ENCODE measurements around the gene FRMD4A. TPM values are rescaled to one million over a fixed set of nuclear protein-coding genes. Genes with fewer than 3 reads are reported as not detected.

The FRMD4A gene
- total and polyA plus RNA-seq, 10 of the 15 experiments (the other 5 are each of a cell fraction or from before 2014, with no cell fraction given): 17.8 to 75.2 (median 39.1) TPM

DNA sequence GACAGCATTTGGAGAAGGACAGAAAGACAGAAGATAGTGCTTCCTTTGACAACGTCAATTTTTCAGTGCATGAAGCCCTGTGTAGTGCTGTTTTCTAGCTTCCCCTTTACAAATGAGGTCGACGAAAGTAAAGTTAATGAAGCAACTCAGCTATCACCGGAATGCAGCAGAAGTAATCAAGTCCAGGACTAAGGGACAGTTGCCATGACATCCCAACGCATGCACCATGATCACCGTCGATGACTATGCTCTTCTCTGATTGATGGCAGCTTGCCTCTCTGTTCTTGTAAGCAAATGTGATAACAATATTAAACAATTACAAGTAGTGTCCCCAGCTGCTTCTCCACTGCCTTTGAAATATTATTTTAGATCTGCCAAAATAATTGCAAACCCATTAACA lies 205.8 kb downstream of the FRMD4A start:
- no peaks in the 10 kb centered on the region for H3K36me3 ChIP-seq (ENCODE audit: control insufficient read depth in 2 of 2, insufficient read depth in 2 of 2, low read length in 1 of 2)
- intact Hi-C loops (cut with micrococcal nuclease; ENCODE audit: unreplicated experiment) (no loop called here), in situ Hi-C loops (cut with MboI) (no loop called here)
- H3K79me2 ChIP-seq (ENCODE audit: control insufficient read depth, insufficient read depth, low read length): no peaks in the 10 kb centered on the region
- WGBS (ENCODE audit: insufficient coverage, insufficient replicate concordance, low lambda C conversion rate, missing lambda C conversion rate): 44% methylated on average over 7 of the region's 7 CpGs
- RAD21 ChIA-PET (ENCODE audit: unreplicated experiment): no interaction called here
- POLR2A ChIA-PET: no interaction called here
- no TSS peak for BruUV-seq (replicated peaks)
- H3K4me2 ChIP-seq (ENCODE audit: control insufficient read depth, insufficient read depth): no peak overlapping the region
- no peak for ATAC-seq
- TF ChIP-seq FOS (IDR thresholded peaks at IDR 0.05; ENCODE audit: borderline replicate concordance, extremely low read depth, insufficient read length): no peak
- TF ChIP-seq SMAD1 (IDR thresholded peaks at IDR 0.05; ENCODE audit: low read depth, partially characterized antibody): no peak
- TF ChIP-seq SUZ12 (IDR thresholded peaks at IDR 0.05; ENCODE audit: unreplicated experiment): no peak
- TF ChIP-seq FOXM1 (IDR thresholded peaks at IDR 0.05; ENCODE audit: low read depth, low read length): no peak
- no peak for TF ChIP-seq BRCA1 (IDR thresholded peaks at IDR 0.05; ENCODE audit: low read depth, low read length)
- TF ChIP-seq, protein P1, sequence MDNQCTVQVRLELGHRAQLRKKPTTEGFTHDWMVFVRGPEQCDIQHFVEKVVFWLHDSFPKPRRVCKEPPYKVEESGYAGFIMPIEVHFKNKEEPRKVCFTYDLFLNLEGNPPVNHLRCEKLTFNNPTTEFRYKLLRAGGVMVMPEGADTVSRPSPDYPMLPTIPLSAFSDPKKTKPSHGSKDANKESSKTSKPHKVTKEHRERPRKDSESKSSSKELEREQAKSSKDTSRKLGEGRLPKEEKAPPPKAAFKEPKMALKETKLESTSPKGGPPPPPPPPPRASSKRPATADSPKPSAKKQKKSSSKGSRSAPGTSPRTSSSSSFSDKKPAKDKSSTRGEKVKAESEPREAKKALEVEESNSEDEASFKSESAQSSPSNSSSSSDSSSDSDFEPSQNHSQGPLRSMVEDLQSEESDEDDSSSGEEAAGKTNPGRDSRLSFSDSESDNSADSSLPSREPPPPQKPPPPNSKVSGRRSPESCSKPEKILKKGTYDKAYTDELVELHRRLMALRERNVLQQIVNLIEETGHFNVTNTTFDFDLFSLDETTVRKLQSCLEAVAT (IDR thresholded peaks at IDR 0.05): no peak
- DNase-seq (ENCODE audit: low read depth, low spot score): no peak
- CTCF ChIA-PET: no interaction called here
- H3K4me3 ChIP-seq: no peak overlapping the region
- no peak overlapping the region for H2AFZ ChIP-seq (ENCODE audit: control insufficient read depth, low read depth, low read length)
- no peaks in the 10 kb centered on the region for H3K27me3 ChIP-seq (replicated peaks in 1 of 2; ENCODE audit: control insufficient read depth in 2 of 2, insufficient read depth in 2 of 2, low read length in 1 of 2)
- no peak overlapping the region for H3K27ac ChIP-seq (ENCODE audit: control insufficient read depth, insufficient read depth)
- no peaks in the 10 kb centered on the region for H3K4me1 ChIP-seq (ENCODE audit: control insufficient read depth, insufficient read depth, low read length)
- no peaks in the 10 kb centered on the region for H3K9me3 ChIP-seq (replicated peaks; ENCODE audit: control insufficient read depth, insufficient read depth, low read length)
- SMC1A ChIA-PET (ENCODE audit: uncharacterized antibody, unreplicated experiment): interaction anchor here (1.5 kb wide), 1 partner anchor 24 kb away, joined by 4 read pairs; no protein-coding TSS in a partner anchor
- no peak overlapping the region for H3K9ac ChIP-seq (ENCODE audit: control insufficient read depth, insufficient read depth, low read length)
- no peak for FAIRE-seq
- no peaks in the 10 kb centered on the region for H4K20me1 ChIP-seq (ENCODE audit: control insufficient read depth, insufficient read depth)

- no peak overlapping the region for H3K4me3 ChIP-seq
- in situ Hi-C loops (cut with MboI) (no loop called here), intact Hi-C loops (cut with micrococcal nuclease; ENCODE audit: unreplicated experiment) (no loop called here)
- no peak overlapping the region for H3K9ac ChIP-seq (ENCODE audit: control insufficient read depth, insufficient read depth, low read length)
- RAD21 ChIA-PET (ENCODE audit: unreplicated experiment): no interaction called here
- H3K79me2 ChIP-seq (ENCODE audit: control insufficient read depth, insufficient read depth, low read length): no peaks in the 10 kb centered on the region
- CTCF ChIA-PET: interaction anchor here (1.0 kb wide), 1 partner anchor 10 kb away, joined by 3 read pairs; no protein-coding TSS in a partner anchor
- H3K27me3 ChIP-seq (replicated peaks in 1 of 2; ENCODE audit: control insufficient read depth in 2 of 2, insufficient read depth in 2 of 2, low read length in 1 of 2): no peaks in the 10 kb centered on the region
- H3K9me3 ChIP-seq (replicated peaks; ENCODE audit: control insufficient read depth, insufficient read depth, low read length): no peaks in the 10 kb centered on the region
- POLR2A ChIA-PET: interaction anchor here (0.6 kb wide), 1 partner anchor 463 kb away, joined by 6 read pairs; no protein-coding TSS in a partner anchor
- no peak overlapping the region for H3K27ac ChIP-seq (ENCODE audit: control insufficient read depth, insufficient read depth)
- ATAC-seq (no peak), FAIRE-seq (no peak), DNase-seq (ENCODE audit: low read depth, low spot score) (no peak)
- H2AFZ ChIP-seq (ENCODE audit: control insufficient read depth, low read depth, low read length): no peak overlapping the region
- H3K4me1 ChIP-seq (ENCODE audit: control insufficient read depth, insufficient read depth, low read length): no peaks in the 10 kb centered on the region
- 62% methylated on average over 5 of the region's 5 CpGs for WGBS (ENCODE audit: insufficient coverage, insufficient replicate concordance, low lambda C conversion rate, missing lambda C conversion rate)
- no peaks in the 10 kb centered on the region for H3K36me3 ChIP-seq (ENCODE audit: control insufficient read depth in 2 of 2, insufficient read depth in 2 of 2, low read length in 1 of 2)
- H4K20me1 ChIP-seq (ENCODE audit: control insufficient read depth, insufficient read depth): no peaks in the 10 kb centered on the region
- SMC1A ChIA-PET (ENCODE audit: uncharacterized antibody, unreplicated experiment): no interaction called here
- no TSS peak for BruUV-seq (replicated peaks)
- H3K4me2 ChIP-seq (ENCODE audit: control insufficient read depth, insufficient read depth): no peak overlapping the region
- TF ChIP-seq ZZZ3 (IDR thresholded peaks at IDR 0.05; ENCODE audit: control insufficient read depth, insufficient read length, low read depth) (no peak), CBX5 (IDR thresholded peaks at IDR 0.05; ENCODE audit: low read depth) (no peak), MTA3 (IDR thresholded peaks at IDR 0.05; ENCODE audit: borderline replicate concordance, low read length) (no peak), ZNF217 (IDR thresholded peaks at IDR 0.05) (no peak), PML (IDR thresholded peaks at IDR 0.05; ENCODE audit: low read length) (no peak), NR2C2 (IDR thresholded peaks at IDR 0.05; ENCODE audit: borderline replicate concordance, control insufficient read depth, insufficient read length, low read depth) (no peak), SP1 (IDR thresholded peaks at IDR 0.05; ENCODE audit: low read depth, low read length) (no peak)
- TF ChIP-seq, protein P2, sequence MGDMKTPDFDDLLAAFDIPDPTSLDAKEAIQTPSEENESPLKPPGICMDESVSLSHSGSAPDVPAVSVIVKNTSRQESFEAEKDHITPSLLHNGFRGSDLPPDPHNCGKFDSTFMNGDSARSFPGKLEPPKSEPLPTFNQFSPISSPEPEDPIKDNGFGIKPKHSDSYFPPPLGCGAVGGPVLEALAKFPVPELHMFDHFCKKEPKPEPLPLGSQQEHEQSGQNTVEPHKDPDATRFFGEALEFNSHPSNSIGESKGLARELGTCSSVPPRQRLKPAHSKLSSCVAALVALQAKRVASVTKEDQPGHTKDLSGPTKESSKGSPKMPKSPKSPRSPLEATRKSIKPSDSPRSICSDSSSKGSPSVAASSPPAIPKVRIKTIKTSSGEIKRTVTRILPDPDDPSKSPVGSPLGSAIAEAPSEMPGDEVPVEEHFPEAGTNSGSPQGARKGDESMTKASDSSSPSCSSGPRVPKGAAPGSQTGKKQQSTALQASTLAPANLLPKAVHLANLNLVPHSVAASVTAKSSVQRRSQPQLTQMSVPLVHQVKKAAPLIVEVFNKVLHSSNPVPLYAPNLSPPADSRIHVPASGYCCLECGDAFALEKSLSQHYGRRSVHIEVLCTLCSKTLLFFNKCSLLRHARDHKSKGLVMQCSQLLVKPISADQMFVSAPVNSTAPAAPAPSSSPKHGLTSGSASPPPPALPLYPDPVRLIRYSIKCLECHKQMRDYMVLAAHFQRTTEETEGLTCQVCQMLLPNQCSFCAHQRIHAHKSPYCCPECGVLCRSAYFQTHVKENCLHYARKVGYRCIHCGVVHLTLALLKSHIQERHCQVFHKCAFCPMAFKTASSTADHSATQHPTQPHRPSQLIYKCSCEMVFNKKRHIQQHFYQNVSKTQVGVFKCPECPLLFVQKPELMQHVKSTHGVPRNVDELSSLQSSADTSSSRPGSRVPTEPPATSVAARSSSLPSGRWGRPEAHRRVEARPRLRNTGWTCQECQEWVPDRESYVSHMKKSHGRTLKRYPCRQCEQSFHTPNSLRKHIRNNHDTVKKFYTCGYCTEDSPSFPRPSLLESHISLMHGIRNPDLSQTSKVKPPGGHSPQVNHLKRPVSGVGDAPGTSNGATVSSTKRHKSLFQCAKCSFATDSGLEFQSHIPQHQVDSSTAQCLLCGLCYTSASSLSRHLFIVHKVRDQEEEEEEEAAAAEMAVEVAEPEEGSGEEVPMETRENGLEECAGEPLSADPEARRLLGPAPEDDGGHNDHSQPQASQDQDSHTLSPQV (IDR thresholded peaks at IDR 0.05): no peak
These were observed 207.6 kb downstream of the FRMD4A start for GRCh38 chr10:14123139-14123538.

Measured in GM12878 (cell line).